Keratinocyte (primary cell): ENCODE results near the gene PPARGC1A. TPM values are rescaled to one million over a fixed set of nuclear protein-coding genes. Genes with fewer than 3 reads are reported as not detected.

ENCODE experiments used
- DNase-seq: peaks from one replicate; pipeline ENCODE4 v3.0.0-alpha.2; 2011; ENCODE audit warnings: low read depth, missing footprints, low spot score
- FAIRE-seq: peaks from 2 replicates; lab custom pipeline; 2011; peaks lifted over from hg19 to GRCh38; lab: Jason Lieb, UNC
- H2AFZ ChIP-seq: 2 replicates; pipeline ENCODE4 v1.6.0; 2012; ENCODE audit warnings: low read length, control low read depth, inconsistent platforms; ENCODE audit not compliant: control insufficient read depth
- H3K27ac ChIP-seq: 2 replicates; pipeline ENCODE4 v1.5.1; 2011; ENCODE audit warnings: low read length; ENCODE audit not compliant: control insufficient read depth, insufficient read depth
- H3K27me3 ChIP-seq: 3 replicates; pipeline ENCODE4 v1.6.0; 2011; ENCODE audit warnings: low read length; ENCODE audit not compliant: control insufficient read depth, insufficient read depth; ENCODE audit errors: extremely low read depth
- H3K36me3 ChIP-seq, 2 experiments: 2 replicates in 1 of 2; 3 replicates in 1 of 2; pipeline ENCODE4 v1.5.1; 2011; ENCODE audit warnings: low read length in 2 of 2, mild to moderate bottlenecking in 1 of 2; ENCODE audit not compliant: control insufficient read depth in 2 of 2, insufficient read depth in 2 of 2; ENCODE audit errors: extremely low read depth in 1 of 2
- H3K4me1 ChIP-seq: 3 replicates; pipeline ENCODE4 v1.5.1; 2011; ENCODE audit warnings: low read length; ENCODE audit not compliant: control insufficient read depth, insufficient read depth; ENCODE audit errors: extremely low read depth
- H3K4me2 ChIP-seq: 3 replicates; pipeline ENCODE4 v1.6.0; 2011; ENCODE audit warnings: low read depth, low read length; ENCODE audit not compliant: control insufficient read depth, insufficient read depth; ENCODE audit errors: extremely low read depth
- H3K4me3 ChIP-seq, 3 experiments: fragments of 200-600 bp in 1 of 3; sonication (generic) in 1 of 3; 2 replicates in 2 of 3; 3 replicates in 1 of 3; pipeline ENCODE4 v1.5.1; 2011 to 2016; ENCODE audit warnings: low read length in 3 of 3, mild to moderate bottlenecking in 3 of 3, control low read depth in 2 of 3, inconsistent platforms in 1 of 3, low read depth in 1 of 3, mixed read lengths in 1 of 3, mixed run types in 1 of 3, moderate library complexity in 1 of 3; ENCODE audit not compliant: control insufficient read depth in 2 of 3, insufficient read depth in 2 of 3; ENCODE audit errors: extremely low read depth in 1 of 3
- H3K79me2 ChIP-seq: 2 replicates; pipeline ENCODE4 v1.6.0; 2012; ENCODE audit warnings: low read length; ENCODE audit not compliant: control insufficient read depth, insufficient read depth
- H3K9ac ChIP-seq: 3 replicates; pipeline ENCODE4 v1.6.0; 2011; ENCODE audit warnings: low read length; ENCODE audit not compliant: control insufficient read depth, insufficient read depth; ENCODE audit errors: extremely low read depth
- H3K9me1 ChIP-seq: 3 replicates; pipeline ENCODE4 v1.6.0; 2011; ENCODE audit warnings: low read length; ENCODE audit not compliant: control insufficient read depth, insufficient read depth; ENCODE audit errors: extremely low read depth
- H3K9me3 ChIP-seq: 2 replicates; pipeline ENCODE4 v1.5.1; 2012; ENCODE audit warnings: low read depth, low read length; ENCODE audit not compliant: control insufficient read depth
- H4K20me1 ChIP-seq: 3 replicates; pipeline ENCODE4 v1.6.0; 2011; ENCODE audit warnings: low read length; ENCODE audit not compliant: control insufficient read depth, insufficient read depth; ENCODE audit errors: extremely low read depth
- EZH2 ChIP-seq: IDR thresholded peaks from one replicate; pipeline ENCODE4 v1.6.1; 2012; ENCODE audit warnings: inconsistent platforms, mild to moderate bottlenecking, low read length, moderate library complexity
- dilution Hi-C: fragments of 300-500 bp; cut with MboI; formaldehyde crosslinking; loops from one replicate; pipeline ENCODE4 v1.7.0; 2020; ENCODE audit warnings: low sequenced_read_pairs; ENCODE audit not compliant: extremely low pct_ligation_motif_present
- polyA plus RNA-seq, 5 experiments: library from polyadenylated mRNA; depleted of rRNA in 3 of 5; stranded (reverse) in 3 of 5; stranded (forward) in 1 of 5; unstranded in 1 of 5; fragments of >200 nt; gene quantifications; 1 replicate in 1 of 5; 2 replicates in 3 of 5; 3 replicates in 1 of 5; pipeline versions ENCODE4 v1.2.1 to v1.2.3, GENCODE V29; 2011 to 2012; ENCODE audit warnings: missing spikeins in 2 of 5, low read depth in 1 of 5, low replicate concordance in 1 of 5
- TF ChIP-seq, protein P1 (sequence below), 3 experiments: IDR thresholded peaks in 1 of 3; conservative IDR thresholded peaks in 1 of 3; optimal IDR thresholded peaks in 1 of 3; 2 replicates in 2 of 3; 3 replicates in 1 of 3; pipeline versions ENCODE3 to v1.5.1; 2011; ENCODE audit warnings: low read length in 3 of 3, mild to moderate bottlenecking in 3 of 3, moderate library complexity in 2 of 3, control low read depth in 1 of 3, inconsistent platforms in 1 of 3; ENCODE audit not compliant: insufficient read depth in 2 of 3; ENCODE audit errors: extremely low read depth in 1 of 3

Gene PPARGC1A
- polyA plus RNA-seq, 1 donor (not counting 4 experiments of a cell fraction or from before 2014, with no cell fraction given), result 0.18 TPM

DNA sequence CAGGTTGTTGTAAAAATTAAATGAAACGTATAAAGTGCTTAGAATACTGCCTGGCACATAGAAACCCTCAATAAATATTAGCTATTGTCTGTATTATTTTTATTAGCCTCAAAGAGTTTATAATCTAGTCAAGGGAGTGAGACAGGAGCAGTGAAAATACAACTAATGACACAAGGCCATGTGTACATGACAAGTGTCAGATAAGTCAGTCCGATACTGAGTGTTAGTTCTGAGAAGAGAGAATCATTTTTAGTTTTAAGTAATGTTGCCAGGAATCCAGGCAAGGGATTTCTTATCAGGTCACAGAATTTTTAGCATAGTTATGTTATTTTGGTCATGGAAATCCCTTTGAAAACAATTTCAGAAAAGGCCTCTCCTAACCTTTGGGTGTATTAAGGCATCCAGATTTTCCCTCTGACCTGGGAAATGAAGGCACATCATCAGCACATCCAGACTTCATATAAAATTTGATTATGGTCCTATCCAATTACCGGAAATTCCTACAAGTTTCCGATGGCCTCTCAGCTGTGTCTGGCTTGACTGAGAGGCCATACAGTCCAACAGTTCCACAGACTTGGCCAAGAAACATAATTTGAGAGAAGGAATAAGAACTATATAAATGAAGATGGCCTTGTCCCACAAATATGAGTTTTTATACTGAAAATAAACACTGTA is 35.7 kb downstream of the PPARGC1A start:
- Histone ChIP-seq H3K79me2 (no peaks in the 10 kb centered on the region), H3K27ac (no peak overlapping the region), H3K9me3 (no peaks in the 10 kb centered on the region), H4K20me1 (no peaks in the 10 kb centered on the region), H3K9ac (no peak overlapping the region), H3K9me1 (no peaks in the 10 kb centered on the region), H3K4me3 (no peak overlapping the region), H2AFZ (no peak overlapping the region), H3K4me1 (no peaks in the 10 kb centered on the region), H3K36me3 (no peaks in the 10 kb centered on the region), H3K27me3 (no peaks in the 10 kb centered on the region), H3K4me2 (no peak overlapping the region)
- no peak for DNase-seq
- dilution Hi-C loops, result no loop called here
- no peak for TF ChIP-seq EZH2
- TF ChIP-seq, protein P1, sequence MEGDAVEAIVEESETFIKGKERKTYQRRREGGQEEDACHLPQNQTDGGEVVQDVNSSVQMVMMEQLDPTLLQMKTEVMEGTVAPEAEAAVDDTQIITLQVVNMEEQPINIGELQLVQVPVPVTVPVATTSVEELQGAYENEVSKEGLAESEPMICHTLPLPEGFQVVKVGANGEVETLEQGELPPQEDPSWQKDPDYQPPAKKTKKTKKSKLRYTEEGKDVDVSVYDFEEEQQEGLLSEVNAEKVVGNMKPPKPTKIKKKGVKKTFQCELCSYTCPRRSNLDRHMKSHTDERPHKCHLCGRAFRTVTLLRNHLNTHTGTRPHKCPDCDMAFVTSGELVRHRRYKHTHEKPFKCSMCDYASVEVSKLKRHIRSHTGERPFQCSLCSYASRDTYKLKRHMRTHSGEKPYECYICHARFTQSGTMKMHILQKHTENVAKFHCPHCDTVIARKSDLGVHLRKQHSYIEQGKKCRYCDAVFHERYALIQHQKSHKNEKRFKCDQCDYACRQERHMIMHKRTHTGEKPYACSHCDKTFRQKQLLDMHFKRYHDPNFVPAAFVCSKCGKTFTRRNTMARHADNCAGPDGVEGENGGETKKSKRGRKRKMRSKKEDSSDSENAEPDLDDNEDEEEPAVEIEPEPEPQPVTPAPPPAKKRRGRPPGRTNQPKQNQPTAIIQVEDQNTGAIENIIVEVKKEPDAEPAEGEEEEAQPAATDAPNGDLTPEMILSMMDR (optimal IDR thresholded peaks at IDR 0.05 in 1 of 3, IDR thresholded peaks at IDR 0.05 in 1 of 3, conservative IDR thresholded peaks at IDR 0.05 in 1 of 3; ENCODE audit: extremely low read depth in 1 of 3, insufficient read depth in 2 of 3, low read length in 3 of 3), result no peak
- FAIRE-seq, result no peak

GRCh38 chr4:23851464-23851863 is 38.4 kb downstream of the PPARGC1A start:
- dilution Hi-C loops, result no loop called here
- TF ChIP-seq, protein P1 (optimal IDR thresholded peaks at IDR 0.05 in 1 of 3, IDR thresholded peaks at IDR 0.05 in 1 of 3, conservative IDR thresholded peaks at IDR 0.05 in 1 of 3; ENCODE audit: extremely low read depth in 1 of 3, insufficient read depth in 2 of 3, low read length in 3 of 3), result no peak
- no peak for TF ChIP-seq EZH2
- H3K9me3 ChIP-seq, result no peaks in the 10 kb centered on the region
- no peaks in the 10 kb centered on the region for H4K20me1 ChIP-seq
- H3K9me1 ChIP-seq, result no peaks in the 10 kb centered on the region
- no peak overlapping the region for H3K4me3 ChIP-seq
- no peak overlapping the region for H3K4me2 ChIP-seq
- no peak overlapping the region for H3K27ac ChIP-seq
- no peaks in the 10 kb centered on the region for H3K4me1 ChIP-seq
- DNase-seq, result no peak
- FAIRE-seq, result no peak
- no peak overlapping the region for H2AFZ ChIP-seq
- no peaks in the 10 kb centered on the region for H3K27me3 ChIP-seq
- no peak overlapping the region for H3K9ac ChIP-seq
- H3K36me3 ChIP-seq, result no peaks in the 10 kb centered on the region
- no peaks in the 10 kb centered on the region for H3K79me2 ChIP-seq
